GM23338 (cell line): ENCODE results near the gene SYNE2. TPM values are rescaled to one million over a fixed set of nuclear protein-coding genes. Genes with fewer than 3 reads are reported as not detected.

ENCODE experiments used
- ETS1 ChIP-seq: IDR thresholded peaks from 2 replicates; pipeline ENCODE4 v1.6.1; 2016; ENCODE audit warnings: antibody characterized with exemption
- NANOG ChIP-seq: IDR thresholded peaks from 2 replicates; pipeline ENCODE4 v1.6.1; 2016; ENCODE audit warnings: antibody characterized with exemption, borderline replicate concordance
- REST ChIP-seq: IDR thresholded peaks from one replicate; pipeline ENCODE4 v1.6.1; 2018; ENCODE audit warnings: antibody characterized with exemption; ENCODE audit not compliant: unreplicated experiment
- STAT1 ChIP-seq: IDR thresholded peaks from one replicate; pipeline ENCODE4 v1.6.1; 2016; ENCODE audit warnings: antibody characterized with exemption; ENCODE audit not compliant: unreplicated experiment
- ZNF331 ChIP-seq: fragments of 250-450 bp; sonication (Bioruptor Pico); IDR thresholded peaks from 2 replicates; pipeline ENCODE4 v1.5.0; 2020; ENCODE audit warnings: low read depth, mild to moderate bottlenecking, moderate library complexity
- polyA plus RNA-seq: library from polyadenylated mRNA; unstranded; fragments of >200 nt; fragmentation: Nextera tagmentation; extraction: Ambion mirVana; gene quantifications from 2 replicates; pipeline ENCODE4 v1.2.1, GENCODE V29; 2016
- total RNA-seq: library from RNA; depleted of rRNA; stranded (reverse); fragments of >200 nt; shearing (Covaris generic); gene quantifications from 2 replicates; pipeline ENCODE4 v1.2.3, GENCODE V29; 2014
- TF ChIP-seq, protein P1 (sequence below): fragments of 250-450 bp; sonication (Bioruptor Pico); IDR thresholded peaks from 2 replicates; pipeline ENCODE4 v1.5.0; 2020; ENCODE audit warnings: mild to moderate bottlenecking, moderate library complexity

The SYNE2 gene
- total and polyA plus RNA-seq, 2 experiments from 2014 or later: 34.3 to 86.5 TPM

- TF ChIP-seq, protein P1, sequence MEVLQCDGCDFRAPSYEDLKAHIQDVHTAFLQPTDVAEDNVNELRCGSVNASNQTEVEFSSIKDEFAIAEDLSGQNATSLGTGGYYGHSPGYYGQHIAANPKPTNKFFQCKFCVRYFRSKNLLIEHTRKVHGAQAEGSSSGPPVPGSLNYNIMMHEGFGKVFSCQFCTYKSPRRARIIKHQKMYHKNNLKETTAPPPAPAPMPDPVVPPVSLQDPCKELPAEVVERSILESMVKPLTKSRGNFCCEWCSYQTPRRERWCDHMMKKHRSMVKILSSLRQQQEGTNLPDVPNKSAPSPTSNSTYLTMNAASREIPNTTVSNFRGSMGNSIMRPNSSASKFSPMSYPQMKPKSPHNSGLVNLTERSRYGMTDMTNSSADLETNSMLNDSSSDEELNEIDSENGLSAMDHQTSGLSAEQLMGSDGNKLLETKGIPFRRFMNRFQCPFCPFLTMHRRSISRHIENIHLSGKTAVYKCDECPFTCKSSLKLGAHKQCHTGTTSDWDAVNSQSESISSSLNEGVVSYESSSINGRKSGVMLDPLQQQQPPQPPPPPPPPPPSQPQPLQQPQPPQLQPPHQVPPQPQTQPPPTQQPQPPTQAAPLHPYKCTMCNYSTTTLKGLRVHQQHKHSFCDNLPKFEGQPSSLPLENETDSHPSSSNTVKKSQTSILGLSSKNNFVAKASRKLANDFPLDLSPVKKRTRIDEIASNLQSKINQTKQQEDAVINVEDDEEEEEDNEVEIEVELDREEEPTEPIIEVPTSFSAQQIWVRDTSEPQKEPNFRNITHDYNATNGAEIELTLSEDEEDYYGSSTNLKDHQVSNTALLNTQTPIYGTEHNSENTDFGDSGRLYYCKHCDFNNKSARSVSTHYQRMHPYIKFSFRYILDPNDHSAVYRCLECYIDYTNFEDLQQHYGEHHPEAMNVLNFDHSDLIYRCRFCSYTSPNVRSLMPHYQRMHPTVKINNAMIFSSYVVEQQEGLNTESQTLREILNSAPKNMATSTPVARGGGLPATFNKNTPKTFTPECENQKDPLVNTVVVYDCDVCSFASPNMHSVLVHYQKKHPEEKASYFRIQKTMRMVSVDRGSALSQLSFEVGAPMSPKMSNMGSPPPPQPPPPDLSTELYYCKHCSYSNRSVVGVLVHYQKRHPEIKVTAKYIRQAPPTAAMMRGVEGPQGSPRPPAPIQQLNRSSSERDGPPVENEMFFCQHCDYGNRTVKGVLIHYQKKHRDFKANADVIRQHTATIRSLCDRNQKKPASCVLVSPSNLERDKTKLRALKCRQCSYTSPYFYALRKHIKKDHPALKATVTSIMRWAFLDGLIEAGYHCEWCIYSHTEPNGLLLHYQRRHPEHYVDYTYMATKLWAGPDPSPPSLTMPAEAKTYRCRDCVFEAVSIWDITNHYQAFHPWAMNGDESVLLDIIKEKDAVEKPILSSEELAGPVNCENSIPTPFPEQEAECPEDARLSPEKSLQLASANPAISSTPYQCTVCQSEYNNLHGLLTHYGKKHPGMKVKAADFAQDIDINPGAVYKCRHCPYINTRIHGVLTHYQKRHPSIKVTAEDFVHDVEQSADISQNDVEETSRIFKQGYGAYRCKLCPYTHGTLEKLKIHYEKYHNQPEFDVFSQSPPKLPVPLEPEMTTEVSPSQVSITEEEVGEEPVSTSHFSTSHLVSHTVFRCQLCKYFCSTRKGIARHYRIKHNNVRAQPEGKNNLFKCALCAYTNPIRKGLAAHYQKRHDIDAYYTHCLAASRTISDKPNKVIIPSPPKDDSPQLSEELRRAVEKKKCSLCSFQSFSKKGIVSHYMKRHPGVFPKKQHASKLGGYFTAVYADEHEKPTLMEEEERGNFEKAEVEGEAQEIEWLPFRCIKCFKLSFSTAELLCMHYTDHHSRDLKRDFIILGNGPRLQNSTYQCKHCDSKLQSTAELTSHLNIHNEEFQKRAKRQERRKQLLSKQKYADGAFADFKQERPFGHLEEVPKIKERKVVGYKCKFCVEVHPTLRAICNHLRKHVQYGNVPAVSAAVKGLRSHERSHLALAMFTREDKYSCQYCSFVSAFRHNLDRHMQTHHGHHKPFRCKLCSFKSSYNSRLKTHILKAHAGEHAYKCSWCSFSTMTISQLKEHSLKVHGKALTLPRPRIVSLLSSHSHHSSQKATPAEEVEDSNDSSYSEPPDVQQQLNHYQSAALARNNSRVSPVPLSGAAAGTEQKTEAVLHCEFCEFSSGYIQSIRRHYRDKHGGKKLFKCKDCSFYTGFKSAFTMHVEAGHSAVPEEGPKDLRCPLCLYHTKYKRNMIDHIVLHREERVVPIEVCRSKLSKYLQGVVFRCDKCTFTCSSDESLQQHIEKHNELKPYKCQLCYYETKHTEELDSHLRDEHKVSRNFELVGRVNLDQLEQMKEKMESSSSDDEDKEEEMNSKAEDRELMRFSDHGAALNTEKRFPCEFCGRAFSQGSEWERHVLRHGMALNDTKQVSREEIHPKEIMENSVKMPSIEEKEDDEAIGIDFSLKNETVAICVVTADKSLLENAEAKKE (CRISPR knock-in tag): no peak
- no peak for TF ChIP-seq STAT1
- TF ChIP-seq ETS1: no peak
- TF ChIP-seq NANOG: no peak
- TF ChIP-seq REST: no peak
- no peak for TF ChIP-seq ZNF331
Observed at GRCh38 chr14:63918411-63918810, 65.6 kb downstream of the SYNE2 start (continued).
